H1 (cell line): ENCODE data around the gene SLC24A3. TPM values are rescaled to one million over a fixed set of nuclear protein-coding genes. Genes with fewer than 3 reads are reported as not detected.

Experiments
- CBX5 ChIP-seq: fragments of 300-800, 300-1000 bp; sonication (generic); IDR thresholded peaks from 2 replicates; pipeline ENCODE4 v1.7.1; 2016; ENCODE audit warnings: antibody characterized with exemption, low read length, low read depth
- polyA plus RNA-seq, 7 experiments: library from polyadenylated mRNA; depleted of rRNA in 3 of 7; stranded (reverse) in 5 of 7; unstranded in 2 of 7; fragments of >200 nt in 5 of 7; fragments of 200-250 nt in 2 of 7; gene quantifications; 1 replicate in 5 of 7; 2 replicates in 1 of 7; 4 replicates in 1 of 7; pipeline versions ENCODE4 v1.2.1 to v1.2.3, GENCODE V29; 2011 to 2013; ENCODE audit warnings: missing spikeins in 2 of 7, mixed read lengths in 2 of 7
- total RNA-seq: library from RNA; stranded (reverse); fragmentation: NEBNext Ultra II Directional; extraction: Animal tissue kit (Norgen Biotek cat#: 25700); gene quantifications from 2 replicates; pipeline ENCODE4 v1.2.1, GENCODE V29; 2021

SLC24A3 gene
- total and polyA plus RNA-seq, 2 of the 8 experiments (the other 6 are each of a cell fraction or from before 2014, with no cell fraction given), result 4.5 to 6.3 TPM

DNA sequence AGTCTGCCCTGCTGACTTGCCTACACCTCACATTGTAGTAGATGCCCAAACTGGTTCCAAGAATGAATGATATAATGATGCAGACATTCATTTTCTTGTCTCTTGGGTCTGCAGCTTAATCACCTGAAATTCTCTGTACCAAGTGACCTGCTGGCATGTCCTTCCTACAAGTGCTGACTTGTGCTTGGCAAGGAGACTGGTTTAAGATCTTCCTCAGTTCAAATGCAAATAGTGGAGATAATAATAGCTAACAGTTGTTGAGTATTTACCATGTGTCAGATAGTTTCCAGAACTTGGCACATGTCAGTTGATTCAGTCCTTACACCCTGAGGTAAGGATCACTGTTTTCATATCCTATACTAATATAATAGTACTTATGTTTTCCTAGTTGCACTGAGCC is 223.4 kb downstream of the SLC24A3 start (continued):
- no peak for TF ChIP-seq CBX5
- TF ChIP-seq, all 59 proteins: peak for 0
